K562 (cell line): ENCODE data around the gene SPATS2. TPM values are rescaled to one million over a fixed set of nuclear protein-coding genes. Genes with fewer than 3 reads are reported as not detected.

Experiments
- ATAC-seq: fragments of 200-7000 bp; cut with Tn5 transposase; 3 replicates; pipeline ENCODE4 v1.9.1; 2020; ENCODE audit warnings: moderate library complexity
- BruUV-seq: library from RNA; stranded (reverse); fragments of 400-500 nt; replicated peaks from 2 replicates; lab custom pipeline; 2021; lab: Mats Ljungman, UMichigan
- CTCF ChIA-PET: fragments of 300-600 bp; formaldehyde crosslinking; extraction: SDS; loops from one replicate; lab custom pipeline; 2021; ENCODE audit warnings: low intra/inter-chr PET ratio; lab: Yijun Ruan, JAX
- POLR2A ChIA-PET: fragments of 300-600, 350-650 bp; sonication (Branson Sonifier 250); formaldehyde crosslinking; extraction: SDS; loops from one replicate; lab custom pipeline; 2021; ENCODE audit warnings: antibody characterized with exemption, inconsistent platforms; lab: Yijun Ruan, JAX
- DNase-seq, 4 experiments: peaks; one replicate each; pipeline versions ENCODE4 v3.0.0 to v3.0.0-alpha.2; 2011 to 2018; ENCODE audit warnings: low spot score in 3 of 4, mixed read lengths in 3 of 4; ENCODE audit errors: extremely low read depth in 1 of 4
- FAIRE-seq: peaks from 2 replicates; lab custom pipeline; 2011; peaks lifted over from hg19 to GRCh38; lab: Jason Lieb, UNC
- H2AFZ ChIP-seq: 2 replicates; pipeline ENCODE4 v1.6.0; 2011; ENCODE audit warnings: low read depth, low read length, control low read depth, inconsistent platforms
- H3K27ac ChIP-seq: fragments of 200-600 bp; 3 replicates; pipeline ENCODE4 v1.8.0; 2011; ENCODE audit warnings: low read depth, mild to moderate bottlenecking, control low read depth, inconsistent platforms, low read length, moderate library complexity, mixed read lengths; ENCODE audit errors: extremely low read depth
- H3K27me3 ChIP-seq, 2 experiments: fragments of 300-600 bp in 1 of 2; 2 replicates in 1 of 2; 3 replicates in 1 of 2; pipeline versions ENCODE4 v1.6.0 to v1.8.0; 2011; ENCODE audit warnings: inconsistent platforms in 2 of 2, low read length in 2 of 2, mild to moderate bottlenecking in 1 of 2, mixed read lengths in 1 of 2, moderate library complexity in 1 of 2; ENCODE audit not compliant: control insufficient read depth in 2 of 2, insufficient read depth in 2 of 2
- H3K36me3 ChIP-seq: fragments of 300-600 bp; 3 replicates; pipeline ENCODE4 v1.8.0; 2011; ENCODE audit warnings: mild to moderate bottlenecking, low read length, inconsistent platforms; ENCODE audit not compliant: control insufficient read depth, insufficient read depth
- H3K4me1 ChIP-seq, 2 experiments: fragments of 200-600 bp in 1 of 2; replicated peaks in 1 of 2; 2 replicates in 1 of 2; 3 replicates in 1 of 2; pipeline versions ENCODE4 v1.5.1 to v1.8.0; 2011; ENCODE audit warnings: inconsistent platforms in 2 of 2, low read length in 2 of 2, mild to moderate bottlenecking in 1 of 2, mixed read lengths in 1 of 2, moderate library complexity in 1 of 2; ENCODE audit not compliant: control insufficient read depth in 2 of 2, insufficient read depth in 2 of 2
- H3K4me2 ChIP-seq: 2 replicates; pipeline ENCODE4 v1.6.1; 2011; ENCODE audit warnings: low read length, control low read depth, inconsistent platforms, mixed read lengths; ENCODE audit not compliant: insufficient read depth
- H3K4me3 ChIP-seq: fragments of 200-600 bp; sonication (generic), shearing (Covaris generic); 2 replicates; pipeline ENCODE4 v1.5.1; 2016; ENCODE audit warnings: control low read depth, inconsistent platforms
- H3K79me2 ChIP-seq: fragments of 200-600 bp; 3 replicates; pipeline ENCODE4 v1.8.0; 2011; ENCODE audit warnings: low read length, inconsistent platforms; ENCODE audit not compliant: control insufficient read depth, insufficient read depth
- H3K9ac ChIP-seq, 2 experiments: 2 replicates each; pipeline versions ENCODE4 v1.6.0 to v1.6.1; 2011; ENCODE audit warnings: low read depth in 2 of 2, low read length in 2 of 2, control low read depth in 1 of 2, inconsistent platforms in 1 of 2, mild to moderate bottlenecking in 1 of 2, mixed read lengths in 1 of 2; ENCODE audit not compliant: insufficient read depth in 1 of 2
- H3K9me1 ChIP-seq: one replicate; pipeline ENCODE4 v1.6.0; 2011; ENCODE audit warnings: inconsistent platforms, mild to moderate bottlenecking, low read length, moderate library complexity; ENCODE audit not compliant: control insufficient read depth, insufficient read depth
- H3K9me3 ChIP-seq: replicated peaks from 2 replicates; pipeline ENCODE4 v1.5.1; 2011; ENCODE audit warnings: low read depth, low read length, inconsistent platforms; ENCODE audit not compliant: control insufficient read depth, insufficient read depth
- H4K20me1 ChIP-seq: replicated peaks from 2 replicates; pipeline ENCODE4 v1.6.1; 2011; ENCODE audit warnings: low read length, inconsistent platforms, mixed read lengths; ENCODE audit not compliant: control insufficient read depth, insufficient read depth
- KLF13 ChIP-seq: fragments of 450-650 bp; IDR thresholded peaks from 2 replicates; pipeline ENCODE4 v1.6.1; 2016; ENCODE audit warnings: missing genetic modification characterization, low read depth, mild to moderate bottlenecking, missing compliant biosample characterization, moderate library complexity, borderline replicate concordance
- POLR2A ChIP-seq: fragments of 450-650 bp; conservative IDR thresholded peaks from 2 replicates; pipeline ENCODE4 v1.6.1; 2016
- POLR2G ChIP-seq: fragments of 200-400 bp; formaldehyde crosslinking; IDR thresholded peaks from 2 replicates; pipeline ENCODE4 v1.6.1; 2017; ENCODE audit warnings: low read depth, mild to moderate bottlenecking, antibody characterized with exemption, low read length, moderate library complexity
- RBFOX2 ChIP-seq: fragments of 200-400 bp; formaldehyde crosslinking; IDR thresholded peaks from 2 replicates; pipeline ENCODE4 v1.6.1; 2017; ENCODE audit warnings: low read depth, mild to moderate bottlenecking, low read length, moderate library complexity
- RBM14 ChIP-seq: fragments of 200-400 bp; formaldehyde crosslinking; IDR thresholded peaks from 2 replicates; pipeline ENCODE4 v1.6.1; 2018; ENCODE audit warnings: low read depth, mild to moderate bottlenecking, low read length, moderate library complexity, borderline replicate concordance; ENCODE audit not compliant: insufficient read depth
- SUPT5H ChIP-seq: fragments of 450-650 bp; IDR thresholded peaks from 2 replicates; pipeline ENCODE4 v1.6.1; 2016
- ZNF41 ChIP-seq: fragments of 250-450 bp; sonication (Bioruptor Pico); conservative IDR thresholded peaks from 2 replicates; pipeline ENCODE4 v1.4.0; 2020; ENCODE audit warnings: mild to moderate bottlenecking
- WGBS: fragments of 100-300 bp; shearing (Covaris generic); methylation state at CpG from one replicate; pipeline ENCODE4 v1.1.6; 2016; ENCODE audit warnings: low coverage, mixed read lengths; ENCODE audit not compliant: insufficient coverage; ENCODE audit errors: missing lambda C conversion rate; 5-methylcytosine and 5-hydroxymethylcytosine counted together
- in situ Hi-C: fragments of 300-500 bp; cut with MboI; formaldehyde crosslinking; loops from 4 replicates; pipeline ENCODE4 v1.15.0; 2018; ENCODE audit warnings: inconsistent platforms, mixed read lengths
- intact Hi-C: fragments of 100-400 bp; cut with micrococcal nuclease; formaldehyde crosslinking; loops from 2 replicates; pipeline ENCODE4 v1.14.2; 2022
- polyA plus RNA-seq, 8 experiments: library from polyadenylated mRNA; depleted of rRNA in 4 of 8; stranded (reverse) in 5 of 8; unstranded in 3 of 8; fragments of >200 nt; fragmentation: Nextera tagmentation in 2 of 8; fragmentation: Illumina TruSeq in 1 of 8; extraction: Ambion mirVana in 2 of 8; extraction: Trizol in 1 of 8; gene quantifications; 2 replicates each; pipeline versions ENCODE4 v1.2.1 to v1.2.3, GENCODE V29; 2011 to 2014; ENCODE audit warnings: inconsistent platforms in 1 of 8, missing spikeins in 1 of 8
- total RNA-seq, 7 experiments: library from RNA; depleted of rRNA in 6 of 7; stranded (reverse); fragments of >200 nt in 6 of 7; fragmentation: Illumina TruSeq in 2 of 7; extraction: Trizol in 2 of 7; gene quantifications; 2 replicates each; pipeline versions ENCODE4 v1.2.1 to v1.2.3, GENCODE V29; 2011 to 2021; ENCODE audit warnings: low replicate concordance in 1 of 7
- TF ChIP-seq, protein P1 (sequence below): sonication (generic); formaldehyde crosslinking; IDR thresholded peaks from 2 replicates; pipeline ENCODE4 v1.4.0; 2020; ENCODE audit warnings: mild to moderate bottlenecking, missing genetic modification reagents

SPATS2 gene
- total and polyA plus RNA-seq, 9 of the 15 experiments (the other 6 are each of a cell fraction or from before 2014, with no cell fraction given), result 5.4 to 48.2 (median 17.5) TPM

DNA sequence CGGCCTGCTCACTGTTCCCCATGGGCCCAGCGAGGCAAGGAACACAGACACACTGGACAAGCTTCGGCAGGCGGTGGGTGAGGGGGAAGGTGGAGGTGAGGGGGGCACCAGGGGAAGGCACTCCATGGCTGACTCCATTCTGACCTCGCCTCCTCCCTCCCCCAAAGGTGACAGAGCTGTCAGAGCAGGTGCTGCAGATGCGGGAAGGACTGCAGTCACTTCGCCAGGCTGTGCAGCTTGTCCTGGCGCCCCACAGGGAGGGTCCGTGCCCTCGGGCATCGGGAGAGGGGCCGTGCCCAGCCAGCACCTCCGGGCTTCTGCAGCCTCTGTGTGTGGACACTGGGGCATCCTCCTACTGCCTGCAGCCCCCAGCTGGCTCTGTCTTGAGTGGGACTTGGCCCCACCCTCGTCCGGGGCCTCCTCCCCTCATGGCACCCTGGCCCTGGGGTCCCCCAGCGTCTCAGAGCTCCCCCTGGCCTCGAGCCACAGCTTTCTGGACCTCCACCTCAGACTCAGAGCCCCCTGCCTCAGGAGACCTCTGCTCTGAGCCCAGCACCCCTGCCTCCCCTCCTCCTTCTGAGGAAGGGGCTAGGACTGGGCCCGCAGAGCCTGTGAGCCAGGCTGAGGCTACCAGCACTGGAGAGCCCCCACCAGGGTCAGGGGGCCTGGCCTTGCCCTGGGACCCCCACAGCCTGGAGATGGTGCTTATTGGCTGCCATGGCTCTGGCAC lies 190.1 kb downstream of the SPATS2 start:
- H3K36me3 ChIP-seq, result peaks cover 55% of the 10 kb centered on the region; the same call in 2 of the 3 replicates
- in situ Hi-C loops, result no loop called here
- ChIA-PET CTCF (no interaction called here), POLR2A (interaction anchor here (0.6 to 1.7 kb wide), 7 partner anchors 10 to 147 kb away, joined by 3 to 8 read pairs (median 3); partner anchors contain the start of gene MCRS1)
- no peak for DNase-seq
- no peaks in the 10 kb centered on the region for H3K79me2 ChIP-seq
- H2AFZ ChIP-seq, result no peak overlapping the region
- FAIRE-seq, result no peak
- H3K4me2 ChIP-seq, result no peak overlapping the region
- 0 out of 2 replicates have a peak, but pooled peaks cover 3% of the 10 kb centered on the region for H4K20me1 ChIP-seq
- peaks cover 0 to 8% of the 10 kb centered on the region in 2 experiments; a peak in 2 of 5 replicates for H3K27me3 ChIP-seq
- WGBS, result 89% methylated on average over 10 of the region's 18 CpGs
- no peak; the same call in 2 of the 3 replicates for ATAC-seq
- no peaks in the 10 kb centered on the region for H3K9me1 ChIP-seq
- TF ChIP-seq POLR2A (peak; percentile 50; the same call in 1 of the 2 replicates), RBFOX2 (peak; percentile 58), ZNF41 (no peak), RBM14 (0 out of 2 replicates have a peak, but pooled peaks have one; percentile 29), SUPT5H (0 out of 2 replicates have a peak, but pooled peaks have one; percentile 31), POLR2G (peak; percentile 52), KLF13 (tag) (no peak)
- TF ChIP-seq, protein P1, sequence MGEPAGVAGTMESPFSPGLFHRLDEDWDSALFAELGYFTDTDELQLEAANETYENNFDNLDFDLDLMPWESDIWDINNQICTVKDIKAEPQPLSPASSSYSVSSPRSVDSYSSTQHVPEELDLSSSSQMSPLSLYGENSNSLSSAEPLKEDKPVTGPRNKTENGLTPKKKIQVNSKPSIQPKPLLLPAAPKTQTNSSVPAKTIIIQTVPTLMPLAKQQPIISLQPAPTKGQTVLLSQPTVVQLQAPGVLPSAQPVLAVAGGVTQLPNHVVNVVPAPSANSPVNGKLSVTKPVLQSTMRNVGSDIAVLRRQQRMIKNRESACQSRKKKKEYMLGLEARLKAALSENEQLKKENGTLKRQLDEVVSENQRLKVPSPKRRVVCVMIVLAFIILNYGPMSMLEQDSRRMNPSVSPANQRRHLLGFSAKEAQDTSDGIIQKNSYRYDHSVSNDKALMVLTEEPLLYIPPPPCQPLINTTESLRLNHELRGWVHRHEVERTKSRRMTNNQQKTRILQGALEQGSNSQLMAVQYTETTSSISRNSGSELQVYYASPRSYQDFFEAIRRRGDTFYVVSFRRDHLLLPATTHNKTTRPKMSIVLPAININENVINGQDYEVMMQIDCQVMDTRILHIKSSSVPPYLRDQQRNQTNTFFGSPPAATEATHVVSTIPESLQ (CRISPR knock-in tag), result no peak
- H3K4me1 ChIP-seq, result peaks cover 0 to 20% of the 10 kb centered on the region in 2 experiments; a peak in 2 of 5 replicates
- BruUV-seq, result no TSS peak
- no peak overlapping the region for H3K27ac ChIP-seq
- peak overlapping the region in 1 of 2 experiments; percentile 65; a peak in 2 of 4 replicates for H3K9ac ChIP-seq
- H3K4me3 ChIP-seq, result no peak overlapping the region
- H3K9me3 ChIP-seq, result no peaks in the 10 kb centered on the region
- intact Hi-C loops, result no loop called here
